ENCODE data around the gene CDK14.

Gene CDK14

GRCh38 chr7:91196058-91196457 lies 599.9 kb downstream of the CDK14 start:
- TF ChIP-seq, protein P1, sequence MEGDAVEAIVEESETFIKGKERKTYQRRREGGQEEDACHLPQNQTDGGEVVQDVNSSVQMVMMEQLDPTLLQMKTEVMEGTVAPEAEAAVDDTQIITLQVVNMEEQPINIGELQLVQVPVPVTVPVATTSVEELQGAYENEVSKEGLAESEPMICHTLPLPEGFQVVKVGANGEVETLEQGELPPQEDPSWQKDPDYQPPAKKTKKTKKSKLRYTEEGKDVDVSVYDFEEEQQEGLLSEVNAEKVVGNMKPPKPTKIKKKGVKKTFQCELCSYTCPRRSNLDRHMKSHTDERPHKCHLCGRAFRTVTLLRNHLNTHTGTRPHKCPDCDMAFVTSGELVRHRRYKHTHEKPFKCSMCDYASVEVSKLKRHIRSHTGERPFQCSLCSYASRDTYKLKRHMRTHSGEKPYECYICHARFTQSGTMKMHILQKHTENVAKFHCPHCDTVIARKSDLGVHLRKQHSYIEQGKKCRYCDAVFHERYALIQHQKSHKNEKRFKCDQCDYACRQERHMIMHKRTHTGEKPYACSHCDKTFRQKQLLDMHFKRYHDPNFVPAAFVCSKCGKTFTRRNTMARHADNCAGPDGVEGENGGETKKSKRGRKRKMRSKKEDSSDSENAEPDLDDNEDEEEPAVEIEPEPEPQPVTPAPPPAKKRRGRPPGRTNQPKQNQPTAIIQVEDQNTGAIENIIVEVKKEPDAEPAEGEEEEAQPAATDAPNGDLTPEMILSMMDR (IDR thresholded peaks at IDR 0.05; ENCODE audit: extremely low read depth, insufficient read depth, missing control alignments) = no peak
- in situ Hi-C loops (cut with MboI; ENCODE audit: low pct_unique_long_range_greater_than_20kb, low sequenced_read_pairs, unreplicated experiment) = no loop called here
- no peak for DNase-seq (ENCODE audit: low spot score)

DNA sequence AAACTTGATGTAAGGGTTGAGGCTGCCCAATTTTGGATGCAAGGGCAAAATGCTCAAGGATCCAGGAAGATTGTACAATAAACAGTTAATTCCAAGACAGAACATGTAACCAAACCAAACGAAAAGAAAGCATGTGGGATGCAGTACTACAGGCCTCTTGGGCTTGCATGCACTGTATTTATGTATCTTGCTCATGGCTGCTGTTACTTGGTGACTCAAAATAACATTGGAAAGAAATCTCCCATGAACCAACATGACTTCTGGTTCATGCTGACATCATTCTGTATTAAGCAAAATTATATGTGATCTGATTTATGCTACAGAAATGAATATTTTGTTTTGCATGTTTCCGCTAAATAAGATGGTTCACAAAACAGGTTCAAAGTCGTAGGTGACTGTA lies 602.2 kb downstream of the CDK14 start:
- in situ Hi-C loops (cut with MboI; ENCODE audit: low pct_unique_long_range_greater_than_20kb, low sequenced_read_pairs, unreplicated experiment) = no loop called here
- TF ChIP-seq, protein P1 (IDR thresholded peaks at IDR 0.05; ENCODE audit: extremely low read depth, insufficient read depth, missing control alignments) = no peak
- DNase-seq (ENCODE audit: low spot score) = no peak

DNA sequence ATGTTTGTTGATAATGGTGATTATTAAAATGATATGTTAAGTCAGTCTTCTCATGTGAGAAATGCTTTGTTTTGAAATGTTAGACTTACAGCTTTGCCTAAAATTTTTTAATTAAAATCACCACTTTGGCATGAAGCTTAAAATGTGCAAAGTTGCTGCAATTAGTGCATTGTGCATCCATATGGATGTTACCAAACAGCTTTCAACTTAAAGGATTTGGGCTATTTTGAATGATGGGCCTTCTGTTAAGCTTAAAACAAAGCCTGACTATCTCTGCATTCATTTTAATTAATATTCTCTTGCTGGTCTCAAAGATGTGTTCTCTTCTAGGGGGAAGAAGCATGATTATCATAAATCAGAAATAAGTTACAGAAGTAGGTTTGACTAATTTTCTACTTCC lies 603.5 kb downstream of the CDK14 start:
- TF ChIP-seq, protein P1 (IDR thresholded peaks at IDR 0.05; ENCODE audit: extremely low read depth, insufficient read depth, missing control alignments) = no peak
- DNase-seq (ENCODE audit: low spot score) = no peak
- in situ Hi-C loops (cut with MboI; ENCODE audit: low pct_unique_long_range_greater_than_20kb, low sequenced_read_pairs, unreplicated experiment) = no loop called here

- no peak for DNase-seq (ENCODE audit: low spot score)
- TF ChIP-seq, protein P1 (IDR thresholded peaks at IDR 0.05; ENCODE audit: extremely low read depth, insufficient read depth, missing control alignments) = no peak
- in situ Hi-C loops (cut with MboI; ENCODE audit: low pct_unique_long_range_greater_than_20kb, low sequenced_read_pairs, unreplicated experiment) = no loop called here
Measured at GRCh38 chr7:91201442-91202113, 605.5 kb downstream of the CDK14 start.

GRCh38 chr7:91206361-91206960 lies 610.3 kb downstream of the CDK14 start:
- in situ Hi-C loops (cut with MboI; ENCODE audit: low pct_unique_long_range_greater_than_20kb, low sequenced_read_pairs, unreplicated experiment) = no loop called here
- DNase-seq (ENCODE audit: low spot score) = no peak
- TF ChIP-seq, protein P1 (IDR thresholded peaks at IDR 0.05; ENCODE audit: extremely low read depth, insufficient read depth, missing control alignments) = no peak

DNA sequence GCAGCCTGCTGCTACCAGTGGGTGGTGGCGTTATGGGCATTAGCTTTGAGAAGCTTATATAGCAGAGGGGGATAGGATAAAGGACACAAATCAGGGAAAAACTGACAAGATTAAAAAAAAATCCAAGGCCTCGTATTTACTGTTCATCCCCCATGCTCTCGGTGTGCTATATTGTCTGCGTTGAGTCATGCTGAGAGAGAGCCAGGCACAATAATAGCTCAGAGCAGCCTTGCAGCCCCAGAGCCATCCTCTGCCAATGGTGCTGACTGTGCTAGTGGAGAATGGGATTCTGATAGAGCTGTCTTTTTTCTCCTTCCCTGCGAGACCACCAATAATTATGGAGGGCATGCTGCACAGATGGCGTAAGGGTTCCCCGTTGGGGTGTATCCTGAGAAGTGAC lies 616.5 kb downstream of the CDK14 start:
- TF ChIP-seq, protein P1 (IDR thresholded peaks at IDR 0.05; ENCODE audit: extremely low read depth, insufficient read depth, missing control alignments) = no peak
- in situ Hi-C loops (cut with MboI; ENCODE audit: low pct_unique_long_range_greater_than_20kb, low sequenced_read_pairs, unreplicated experiment) = no loop called here
- DNase-seq (ENCODE audit: low spot score) = no peak
